ENCODE data around the gene CLMP.
"Not testable (repeated sequence)": the region's sequence is repeated elsewhere in the genome, so short reads cannot be mapped to it uniquely, and the experiment has no call there.

DNA sequence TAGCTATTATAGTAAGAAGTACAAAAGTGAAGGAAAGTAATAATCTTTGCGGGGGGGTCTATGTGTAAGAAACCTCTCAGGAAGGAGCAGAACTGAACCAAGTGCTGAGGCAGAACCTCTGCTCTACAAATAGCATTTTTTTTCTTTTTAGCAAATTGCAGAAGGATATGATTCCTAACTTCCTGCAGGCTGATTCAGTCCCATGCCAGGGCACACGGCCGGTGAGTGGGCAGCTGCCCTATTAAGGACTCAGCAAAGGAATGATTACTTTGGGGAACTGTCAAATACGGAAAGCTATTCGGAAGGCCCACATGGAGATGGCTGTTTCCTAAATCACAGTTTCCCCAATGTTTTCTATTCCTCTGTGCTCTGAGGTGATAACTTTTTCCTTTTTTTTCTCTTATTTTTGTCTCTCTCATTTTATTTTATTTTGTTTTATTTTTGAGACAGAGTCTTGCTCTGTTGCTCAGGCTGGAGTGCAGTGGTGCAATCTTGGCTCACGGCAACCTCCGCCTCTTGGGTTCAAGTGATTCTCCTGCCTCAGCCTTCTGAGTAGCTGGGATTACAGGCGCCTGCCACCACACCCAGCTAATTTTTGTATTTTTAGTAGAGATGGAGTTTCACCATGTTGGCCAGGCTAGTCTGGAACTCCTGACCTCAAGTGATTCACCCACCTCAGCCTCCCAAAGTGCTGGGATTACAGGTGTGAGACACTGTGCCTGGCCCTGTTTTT, 62.8 kb downstream of the CLMP start:
- TF ChIP-seq, protein P1, sequence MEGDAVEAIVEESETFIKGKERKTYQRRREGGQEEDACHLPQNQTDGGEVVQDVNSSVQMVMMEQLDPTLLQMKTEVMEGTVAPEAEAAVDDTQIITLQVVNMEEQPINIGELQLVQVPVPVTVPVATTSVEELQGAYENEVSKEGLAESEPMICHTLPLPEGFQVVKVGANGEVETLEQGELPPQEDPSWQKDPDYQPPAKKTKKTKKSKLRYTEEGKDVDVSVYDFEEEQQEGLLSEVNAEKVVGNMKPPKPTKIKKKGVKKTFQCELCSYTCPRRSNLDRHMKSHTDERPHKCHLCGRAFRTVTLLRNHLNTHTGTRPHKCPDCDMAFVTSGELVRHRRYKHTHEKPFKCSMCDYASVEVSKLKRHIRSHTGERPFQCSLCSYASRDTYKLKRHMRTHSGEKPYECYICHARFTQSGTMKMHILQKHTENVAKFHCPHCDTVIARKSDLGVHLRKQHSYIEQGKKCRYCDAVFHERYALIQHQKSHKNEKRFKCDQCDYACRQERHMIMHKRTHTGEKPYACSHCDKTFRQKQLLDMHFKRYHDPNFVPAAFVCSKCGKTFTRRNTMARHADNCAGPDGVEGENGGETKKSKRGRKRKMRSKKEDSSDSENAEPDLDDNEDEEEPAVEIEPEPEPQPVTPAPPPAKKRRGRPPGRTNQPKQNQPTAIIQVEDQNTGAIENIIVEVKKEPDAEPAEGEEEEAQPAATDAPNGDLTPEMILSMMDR (IDR thresholded peaks at IDR 0.05) = not testable (repeated sequence)
- TF ChIP-seq POLR2A, EP300 (IDR thresholded peaks at IDR 0.05): not testable (repeated sequence)

Measured in ovary (tissue), 3 donors.